ENCODE measurements around the gene MCF2L2. TPM values are rescaled to one million over a fixed set of nuclear protein-coding genes. Genes with fewer than 3 reads are reported as not detected.

The MCF2L2 gene
- total and polyA plus RNA-seq, 2 donors (not counting 1 experiment from before 2014, with no cell fraction given): 0.03 to 1.6 TPM

DNA sequence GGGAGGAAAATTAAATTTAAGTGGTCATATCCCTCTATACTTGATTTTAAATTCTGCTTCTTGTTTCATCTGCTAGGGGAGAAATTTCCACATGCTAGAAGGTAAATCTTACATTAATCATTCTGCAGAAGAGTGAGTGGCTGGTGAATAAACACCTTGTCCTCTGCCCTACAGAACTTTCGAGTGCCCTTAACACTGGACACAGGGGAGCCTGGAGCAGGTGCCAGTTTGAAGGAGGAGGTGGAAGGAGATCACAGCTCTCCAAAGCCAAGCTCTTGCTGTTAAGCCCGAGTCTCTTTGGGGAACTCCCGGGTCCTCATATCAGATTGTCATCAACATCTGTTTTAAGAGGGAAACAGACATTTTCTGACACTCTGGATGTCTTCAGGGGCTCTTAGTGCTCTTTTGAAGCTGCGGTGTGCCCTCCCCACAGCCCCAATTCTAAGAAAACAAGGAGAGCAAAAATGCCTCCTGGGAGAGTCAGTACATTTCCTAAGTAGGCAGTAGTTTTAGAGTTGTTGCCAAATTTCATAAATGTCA lies 297.2 kb downstream of the MCF2L2 start:
- DNase-seq (no peak), ATAC-seq (ENCODE audit: low read depth) (no peak)
- no peak overlapping the region for H3K27ac ChIP-seq (ENCODE audit: low read length in 2 of 2)
- Mint-ChIP-seq H3K4me3 (no peak overlapping the region), H3K9me3 (ENCODE audit: insufficient read depth) (peaks cover 4% of the 10 kb centered on the region), H3K27ac (no peak overlapping the region), H3K27me3 (peaks cover 46% of the 10 kb centered on the region), H3K4me1 (peaks cover 2% of the 10 kb centered on the region)
- H3K36me3 ChIP-seq (replicated peaks in 1 of 2; ENCODE audit: control extremely low read depth in 1 of 2, control insufficient read depth in 1 of 2, extremely low read depth in 1 of 2, insufficient read depth in 2 of 2, low read length in 1 of 2): no peaks in the 10 kb centered on the region
- peaks cover 0 to 34% (median 28%) of the 10 kb centered on the region in 4 experiments for H3K27me3 ChIP-seq (replicated peaks in 1 of 4; ENCODE audit: control extremely low read depth in 1 of 4, control insufficient read depth in 3 of 4, insufficient read depth in 4 of 4, low read length in 3 of 4)
- H4K20me1 ChIP-seq (ENCODE audit: control insufficient read depth, insufficient read depth, low read length, poor library complexity, severe bottlenecking): no peaks in the 10 kb centered on the region
- no peak overlapping the region for H3K9ac ChIP-seq (ENCODE audit: low read length)
- H3K4me3 ChIP-seq (ENCODE audit: control extremely low read depth in 1 of 5, extremely low read depth in 1 of 5, insufficient read depth in 1 of 5, low read depth in 2 of 5, low read length in 4 of 5): no peak overlapping the region
- no peak for TF ChIP-seq EZH2 (IDR thresholded peaks at IDR 0.05; ENCODE audit: borderline replicate concordance, insufficient read depth, low read depth, low read length, poor library complexity, severe bottlenecking)
- TF ChIP-seq, protein P1, sequence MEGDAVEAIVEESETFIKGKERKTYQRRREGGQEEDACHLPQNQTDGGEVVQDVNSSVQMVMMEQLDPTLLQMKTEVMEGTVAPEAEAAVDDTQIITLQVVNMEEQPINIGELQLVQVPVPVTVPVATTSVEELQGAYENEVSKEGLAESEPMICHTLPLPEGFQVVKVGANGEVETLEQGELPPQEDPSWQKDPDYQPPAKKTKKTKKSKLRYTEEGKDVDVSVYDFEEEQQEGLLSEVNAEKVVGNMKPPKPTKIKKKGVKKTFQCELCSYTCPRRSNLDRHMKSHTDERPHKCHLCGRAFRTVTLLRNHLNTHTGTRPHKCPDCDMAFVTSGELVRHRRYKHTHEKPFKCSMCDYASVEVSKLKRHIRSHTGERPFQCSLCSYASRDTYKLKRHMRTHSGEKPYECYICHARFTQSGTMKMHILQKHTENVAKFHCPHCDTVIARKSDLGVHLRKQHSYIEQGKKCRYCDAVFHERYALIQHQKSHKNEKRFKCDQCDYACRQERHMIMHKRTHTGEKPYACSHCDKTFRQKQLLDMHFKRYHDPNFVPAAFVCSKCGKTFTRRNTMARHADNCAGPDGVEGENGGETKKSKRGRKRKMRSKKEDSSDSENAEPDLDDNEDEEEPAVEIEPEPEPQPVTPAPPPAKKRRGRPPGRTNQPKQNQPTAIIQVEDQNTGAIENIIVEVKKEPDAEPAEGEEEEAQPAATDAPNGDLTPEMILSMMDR (IDR thresholded peaks at IDR 0.05): no peak
- ChIA-PET CTCF (interaction anchor here (1.1 kb wide), 1 partner anchor 8 kb away, joined by 3 read pairs; no protein-coding TSS in a partner anchor), POLR2A (no interaction called here)
- H3K9me3 ChIP-seq (ENCODE audit: control extremely low read depth in 1 of 3, control insufficient read depth in 2 of 3, insufficient read depth in 1 of 3, low read length in 2 of 3): peaks cover 7 to 17% (median 11%) of the 10 kb centered on the region in 3 donors
- WGBS (ENCODE audit: insufficient coverage): 14% methylated on average over 2 of the region's 4 CpGs
- no peak overlapping the region for H3K4me2 ChIP-seq (replicated peaks; ENCODE audit: low read depth, low read length, poor library complexity, severe bottlenecking)
- no peaks in the 10 kb centered on the region for H3K4me1 ChIP-seq (ENCODE audit: control insufficient read depth in 2 of 2, insufficient read depth in 2 of 2, low read length in 2 of 2)
- intact Hi-C loops (cut with micrococcal nuclease): no loop called here
- H2AFZ ChIP-seq (ENCODE audit: insufficient read depth, low read depth, low read length, poor library complexity, severe bottlenecking): no peak overlapping the region
- no peaks in the 10 kb centered on the region for H3K79me2 ChIP-seq (ENCODE audit: control insufficient read depth, insufficient read depth, low read length)

DNA sequence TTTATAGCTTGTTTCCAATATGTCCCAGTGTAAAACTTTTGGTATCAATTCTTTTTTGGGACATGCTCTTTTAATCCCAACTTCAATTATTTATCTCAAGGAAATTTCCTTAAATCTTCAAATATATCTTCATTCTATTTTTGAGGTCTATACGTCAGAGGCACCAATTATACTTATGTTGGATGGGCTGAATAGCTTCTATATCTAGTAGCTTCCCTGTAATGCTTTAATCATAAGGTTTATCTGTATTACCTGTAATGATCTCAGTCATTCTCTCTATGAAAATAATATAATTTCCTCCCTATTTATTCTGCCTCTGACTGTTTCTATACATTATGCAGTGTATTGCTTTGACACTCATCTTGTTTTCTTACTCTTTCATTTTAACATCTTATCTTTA lies 299.2 kb downstream of the MCF2L2 start:
- Histone ChIP-seq H3K9ac (ENCODE audit: low read length) (no peak overlapping the region), H3K4me3 (ENCODE audit: control extremely low read depth in 1 of 5, extremely low read depth in 1 of 5, insufficient read depth in 1 of 5, low read depth in 2 of 5, low read length in 4 of 5) (no peak overlapping the region), H3K4me2 (replicated peaks; ENCODE audit: low read depth, low read length, poor library complexity, severe bottlenecking) (no peak overlapping the region), H3K9me3 (ENCODE audit: control extremely low read depth in 1 of 3, control insufficient read depth in 2 of 3, insufficient read depth in 1 of 3, low read length in 2 of 3) (peaks cover 7 to 13% (median 11%) of the 10 kb centered on the region in 3 donors), H3K36me3 (replicated peaks in 1 of 2; ENCODE audit: control extremely low read depth in 1 of 2, control insufficient read depth in 1 of 2, extremely low read depth in 1 of 2, insufficient read depth in 2 of 2, low read length in 1 of 2) (no peaks in the 10 kb centered on the region), H3K79me2 (ENCODE audit: control insufficient read depth, insufficient read depth, low read length) (no peaks in the 10 kb centered on the region), H4K20me1 (ENCODE audit: control insufficient read depth, insufficient read depth, low read length, poor library complexity, severe bottlenecking) (no peaks in the 10 kb centered on the region), H3K27me3 (replicated peaks in 1 of 4; ENCODE audit: control extremely low read depth in 1 of 4, control insufficient read depth in 3 of 4, insufficient read depth in 4 of 4, low read length in 3 of 4) (peaks cover 0 to 21% (median 18%) of the 10 kb centered on the region in 4 experiments), H3K4me1 (ENCODE audit: control insufficient read depth in 2 of 2, insufficient read depth in 2 of 2, low read length in 2 of 2) (no peaks in the 10 kb centered on the region), H2AFZ (ENCODE audit: insufficient read depth, low read depth, low read length, poor library complexity, severe bottlenecking) (no peak overlapping the region), H3K27ac (ENCODE audit: low read length in 2 of 2) (no peak overlapping the region)
- ChIA-PET POLR2A (no interaction called here), CTCF (interaction anchor here (0.6 to 2.8 kb wide), 3 partner anchors 56 to 253 kb away, joined by 3 to 15 read pairs (median 7); no protein-coding TSS in a partner anchor)
- Mint-ChIP-seq H3K27me3 (peaks cover 34% of the 10 kb centered on the region), H3K4me3 (no peak overlapping the region), H3K4me1 (peaks cover 2% of the 10 kb centered on the region), H3K27ac (no peak overlapping the region), H3K9me3 (ENCODE audit: insufficient read depth) (peaks cover 4% of the 10 kb centered on the region)
- no CpG with 5 or more reads among the region's 1 CpG for WGBS (ENCODE audit: insufficient coverage)
- DNase-seq (no peak), ATAC-seq (ENCODE audit: low read depth) (no peak)
- intact Hi-C loops (cut with micrococcal nuclease): loop anchor here (10.0 kb wide), 1 partner anchor 126 kb away; the partner anchor contains the start of gene B3GNT5
- TF ChIP-seq, protein P1 (IDR thresholded peaks at IDR 0.05): no peak
- no peak for TF ChIP-seq EZH2 (IDR thresholded peaks at IDR 0.05; ENCODE audit: borderline replicate concordance, insufficient read depth, low read depth, low read length, poor library complexity, severe bottlenecking)

Measured in B cell (primary cell).